Coronary artery (tissue), 2 donors: ENCODE measurements around the gene TGFB2.

Source experiments
- DNase-seq: peaks from one replicate; pipeline ENCODE4 v3.0.0-alpha.2; 2017; ENCODE audit warnings: low spot score
- H3K27ac ChIP-seq, 2 donors: fragments of 200-600 bp; sonication (generic); one replicate each; pipeline ENCODE4 v1.5.1; 2016 to 2019
- H3K4me3 ChIP-seq: fragments of 200-600 bp; sonication (generic); 2 replicates; pipeline ENCODE4 v1.5.1; 2016; ENCODE audit warnings: mild to moderate bottlenecking, moderate library complexity
- TF ChIP-seq, protein P1 (sequence below): fragments of 200-600 bp; sonication (generic); IDR thresholded peaks from one replicate; pipeline ENCODE4 v1.5.1; 2019; ENCODE audit warnings: antibody characterized with exemption

The TGFB2 gene

DNA sequence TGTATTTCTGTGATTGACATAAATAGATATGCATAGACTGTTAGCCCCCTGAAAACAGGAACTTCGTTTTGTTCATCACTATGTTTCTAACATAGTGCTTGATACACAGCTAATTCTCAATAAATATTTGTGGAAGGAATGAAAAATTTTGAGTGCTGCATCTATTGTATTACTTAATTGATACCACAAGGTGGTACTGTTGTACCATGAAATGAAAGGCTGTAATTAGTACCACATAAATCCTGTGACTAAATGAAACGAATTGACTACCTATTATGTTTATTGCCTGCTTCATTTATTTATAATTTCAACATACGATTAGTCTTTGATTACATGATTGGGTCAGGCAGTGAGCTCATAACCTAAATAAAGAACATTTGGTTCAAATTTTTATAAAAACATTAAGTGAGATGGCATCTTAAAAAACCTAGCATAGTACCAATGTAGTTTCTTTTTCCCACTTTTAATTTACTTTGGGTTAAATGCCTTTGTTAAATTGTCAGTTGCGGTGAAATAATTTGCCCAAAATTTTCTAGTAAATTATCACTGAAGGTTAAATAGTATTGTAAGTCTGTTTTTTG lies 15.0 kb upstream of the TGFB2 start:
- Histone ChIP-seq H3K27ac (no peak overlapping the region), H3K4me3 (no peak overlapping the region)
- TF ChIP-seq, protein P1, sequence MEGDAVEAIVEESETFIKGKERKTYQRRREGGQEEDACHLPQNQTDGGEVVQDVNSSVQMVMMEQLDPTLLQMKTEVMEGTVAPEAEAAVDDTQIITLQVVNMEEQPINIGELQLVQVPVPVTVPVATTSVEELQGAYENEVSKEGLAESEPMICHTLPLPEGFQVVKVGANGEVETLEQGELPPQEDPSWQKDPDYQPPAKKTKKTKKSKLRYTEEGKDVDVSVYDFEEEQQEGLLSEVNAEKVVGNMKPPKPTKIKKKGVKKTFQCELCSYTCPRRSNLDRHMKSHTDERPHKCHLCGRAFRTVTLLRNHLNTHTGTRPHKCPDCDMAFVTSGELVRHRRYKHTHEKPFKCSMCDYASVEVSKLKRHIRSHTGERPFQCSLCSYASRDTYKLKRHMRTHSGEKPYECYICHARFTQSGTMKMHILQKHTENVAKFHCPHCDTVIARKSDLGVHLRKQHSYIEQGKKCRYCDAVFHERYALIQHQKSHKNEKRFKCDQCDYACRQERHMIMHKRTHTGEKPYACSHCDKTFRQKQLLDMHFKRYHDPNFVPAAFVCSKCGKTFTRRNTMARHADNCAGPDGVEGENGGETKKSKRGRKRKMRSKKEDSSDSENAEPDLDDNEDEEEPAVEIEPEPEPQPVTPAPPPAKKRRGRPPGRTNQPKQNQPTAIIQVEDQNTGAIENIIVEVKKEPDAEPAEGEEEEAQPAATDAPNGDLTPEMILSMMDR, result peak; percentile 64
- DNase-seq, result no peak

DNA sequence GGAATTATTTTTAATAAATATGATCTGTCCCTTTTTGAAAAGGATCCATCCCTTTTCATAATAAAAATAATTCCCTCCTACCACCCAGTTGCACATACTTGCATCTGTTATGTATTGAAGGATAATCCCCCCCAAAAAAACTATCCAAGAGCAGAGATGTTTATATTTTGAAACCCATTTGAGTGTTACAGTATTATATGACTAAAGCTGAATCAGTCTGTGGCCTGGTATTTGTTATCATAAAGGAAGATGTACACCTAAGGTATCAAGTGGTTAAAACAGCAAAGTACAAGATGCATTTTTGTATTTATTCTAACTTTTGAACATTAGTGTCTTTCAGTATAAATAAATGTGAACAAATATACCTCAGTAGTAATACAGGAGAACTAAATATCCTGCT lies 12.7 kb upstream of the TGFB2 start:
- TF ChIP-seq, protein P1, result no peak
- no peak overlapping the region for H3K27ac ChIP-seq
- no peak for DNase-seq

DNA sequence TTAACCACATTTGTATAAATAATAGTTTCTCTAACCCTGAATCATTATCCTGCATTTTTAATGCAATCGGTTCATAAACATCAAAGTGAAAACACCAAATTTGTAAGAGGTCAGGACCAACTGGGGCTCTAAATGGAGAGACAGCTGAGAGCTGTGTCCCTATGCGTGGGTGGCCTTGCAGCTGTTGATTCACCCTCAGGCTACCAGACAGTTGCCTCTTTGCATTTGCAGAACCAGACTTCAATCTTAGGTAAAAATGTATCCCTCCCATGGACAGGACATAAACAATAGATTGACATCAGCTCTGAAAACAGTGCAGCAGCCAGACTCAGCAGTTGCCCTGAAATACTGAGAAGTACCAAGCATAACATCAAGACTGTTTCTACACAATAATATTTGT lies 8.8 kb upstream of the TGFB2 start:
- DNase-seq, result no peak
- TF ChIP-seq, protein P1, result no peak
- no peak overlapping the region for H3K4me3 ChIP-seq
- H3K27ac ChIP-seq, result no peak overlapping the region

More for the DNA sequence above, 12.7 kb upstream of the TGFB2 start:
- H3K4me3 ChIP-seq, result no peak overlapping the region

DNA sequence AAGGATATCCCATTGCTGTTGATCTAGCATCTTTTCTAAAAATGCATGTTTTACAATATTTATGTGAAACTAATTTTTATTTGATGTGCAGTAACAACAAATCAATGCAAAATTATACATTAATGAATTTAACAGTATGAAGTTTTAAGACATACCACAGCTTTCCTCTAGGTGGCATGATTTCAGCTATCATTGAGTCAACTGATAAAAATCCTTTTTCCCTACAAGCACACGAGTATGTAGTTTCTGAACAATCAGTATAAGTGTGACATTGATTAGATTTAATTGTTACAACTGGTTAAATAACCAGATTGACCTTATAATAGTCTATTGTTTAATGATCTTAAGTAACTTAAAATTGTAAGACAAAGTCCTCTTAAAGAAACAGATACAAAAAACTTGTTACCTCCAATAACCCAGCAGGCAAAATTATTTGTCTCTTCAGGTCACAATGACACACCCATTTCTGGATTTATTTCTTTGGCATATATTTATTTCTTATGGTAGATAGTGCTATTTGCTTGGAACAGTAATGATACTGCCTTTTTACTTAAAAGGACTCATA lies 5.8 kb upstream of the TGFB2 start:
- no peak overlapping the region for H3K4me3 ChIP-seq
- TF ChIP-seq, protein P1, result peak; percentile 65
- no peak overlapping the region for H3K27ac ChIP-seq
- no peak for DNase-seq

DNA sequence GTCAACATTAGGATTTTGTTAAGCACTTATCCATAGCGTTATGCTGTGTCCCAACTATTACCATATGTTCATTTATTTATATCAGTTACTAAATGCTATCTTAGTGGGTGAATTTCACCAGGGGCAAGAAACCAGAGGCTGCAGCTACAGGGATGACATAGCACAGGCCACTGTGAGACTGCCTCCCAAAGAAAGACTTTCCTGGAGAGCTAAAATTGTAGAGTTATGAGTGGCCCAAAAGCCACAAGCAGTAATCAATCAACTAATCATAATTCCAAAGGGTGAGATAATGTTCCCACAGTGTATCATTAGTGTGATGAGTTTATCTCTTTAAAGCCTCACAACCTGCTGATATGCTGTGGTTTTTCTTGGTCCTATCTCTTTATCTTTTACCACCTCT lies 3.8 kb upstream of the TGFB2 start:
- H3K27ac ChIP-seq, result no peak overlapping the region
- no peak overlapping the region for H3K4me3 ChIP-seq
- TF ChIP-seq, protein P1, result no peak
- no peak for DNase-seq

DNA sequence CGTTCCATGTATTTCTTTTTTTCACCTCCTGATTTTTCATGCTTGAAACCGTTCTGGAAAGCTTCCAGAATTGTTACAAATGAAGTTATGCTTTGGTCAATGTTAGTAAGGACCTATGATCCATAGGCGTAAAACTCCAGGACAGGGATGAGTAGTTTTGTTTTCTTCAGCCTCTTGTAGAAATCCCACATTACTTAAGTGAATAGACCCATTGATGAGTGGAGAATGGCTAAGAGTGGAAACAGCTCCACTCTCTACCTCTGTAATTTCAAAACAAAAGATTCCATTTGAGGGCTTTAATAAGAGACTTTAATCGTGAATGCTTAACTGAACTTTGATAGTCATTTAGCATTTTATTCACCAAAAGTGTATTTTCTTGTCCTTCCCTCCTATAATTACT lies 3.0 kb upstream of the TGFB2 start:
- no peak overlapping the region for H3K4me3 ChIP-seq

More for the DNA sequence above, 3.0 kb upstream of the TGFB2 start:
- no peak overlapping the region for H3K27ac ChIP-seq
- TF ChIP-seq, protein P1, result no peak
- no peak for DNase-seq
